Measurements from ENCODE around the gene MAP3K10.

DNA sequence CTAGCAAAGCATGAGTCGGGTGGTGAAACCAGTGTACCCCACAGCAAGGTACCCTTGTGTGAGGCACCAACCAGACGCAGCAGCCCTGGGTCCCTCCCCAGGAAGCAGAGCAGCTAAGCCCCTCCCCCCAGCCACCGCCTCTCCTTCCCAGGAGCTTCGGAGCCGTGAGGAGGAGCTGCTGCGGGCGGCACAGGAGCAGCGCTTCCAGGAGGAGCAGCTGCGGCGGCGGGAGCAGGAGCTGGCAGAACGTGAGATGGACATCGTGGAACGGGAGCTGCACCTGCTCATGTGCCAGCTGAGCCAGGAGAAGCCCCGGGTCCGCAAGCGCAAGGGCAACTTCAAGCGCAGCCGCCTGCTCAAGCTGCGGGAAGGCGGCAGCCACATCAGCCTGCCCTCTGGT lies 14.5 kb downstream of the MAP3K10 start:
- TF ChIP-seq, protein P1, sequence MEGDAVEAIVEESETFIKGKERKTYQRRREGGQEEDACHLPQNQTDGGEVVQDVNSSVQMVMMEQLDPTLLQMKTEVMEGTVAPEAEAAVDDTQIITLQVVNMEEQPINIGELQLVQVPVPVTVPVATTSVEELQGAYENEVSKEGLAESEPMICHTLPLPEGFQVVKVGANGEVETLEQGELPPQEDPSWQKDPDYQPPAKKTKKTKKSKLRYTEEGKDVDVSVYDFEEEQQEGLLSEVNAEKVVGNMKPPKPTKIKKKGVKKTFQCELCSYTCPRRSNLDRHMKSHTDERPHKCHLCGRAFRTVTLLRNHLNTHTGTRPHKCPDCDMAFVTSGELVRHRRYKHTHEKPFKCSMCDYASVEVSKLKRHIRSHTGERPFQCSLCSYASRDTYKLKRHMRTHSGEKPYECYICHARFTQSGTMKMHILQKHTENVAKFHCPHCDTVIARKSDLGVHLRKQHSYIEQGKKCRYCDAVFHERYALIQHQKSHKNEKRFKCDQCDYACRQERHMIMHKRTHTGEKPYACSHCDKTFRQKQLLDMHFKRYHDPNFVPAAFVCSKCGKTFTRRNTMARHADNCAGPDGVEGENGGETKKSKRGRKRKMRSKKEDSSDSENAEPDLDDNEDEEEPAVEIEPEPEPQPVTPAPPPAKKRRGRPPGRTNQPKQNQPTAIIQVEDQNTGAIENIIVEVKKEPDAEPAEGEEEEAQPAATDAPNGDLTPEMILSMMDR (IDR thresholded peaks at IDR 0.05) = no peak
- no peak for TF ChIP-seq POLR2A (IDR thresholded peaks at IDR 0.05)
- TF ChIP-seq POLR2AphosphoS5 (IDR thresholded peaks at IDR 0.05) = no peak
- no peak for TF ChIP-seq EP300 (IDR thresholded peaks at IDR 0.05)

All from sigmoid colon (tissue), 4 donors.